Hepatocyte (in vitro differentiated cells): ENCODE measurements around the gene USO1. TPM values are rescaled to one million over a fixed set of nuclear protein-coding genes. Genes with fewer than 3 reads are reported as not detected.

Experiments
- DNase-seq: peaks from one replicate; pipeline ENCODE4 v3.0.0-alpha.2; 2016; ENCODE audit warnings: low spot score
- H2AFZ ChIP-seq: fragments of 200-600 bp; sonication (generic); 2 replicates; pipeline ENCODE4 v1.6.0; 2016; ENCODE audit warnings: antibody characterized with exemption, mild to moderate bottlenecking
- H3K27ac ChIP-seq: fragments of 200-600 bp; sonication (generic); 2 replicates; pipeline ENCODE4 v1.5.1; 2016; ENCODE audit warnings: mild to moderate bottlenecking
- H3K27me3 ChIP-seq: fragments of 200-600 bp; sonication (generic); 2 replicates; pipeline ENCODE4 v1.6.1; 2016
- H3K36me3 ChIP-seq: fragments of 200-600 bp; sonication (generic); replicated peaks from 2 replicates; pipeline ENCODE4 v1.5.1; 2016; ENCODE audit warnings: low read depth; ENCODE audit not compliant: insufficient read depth
- H3K4me1 ChIP-seq: fragments of 200-600 bp; sonication (generic); 2 replicates; pipeline ENCODE4 v1.5.1; 2016; ENCODE audit warnings: mild to moderate bottlenecking, moderate library complexity; ENCODE audit not compliant: insufficient read depth
- H3K4me2 ChIP-seq: fragments of 200-600 bp; sonication (generic); 2 replicates; pipeline ENCODE4 v1.6.0; 2016
- H3K4me3 ChIP-seq: fragments of 200-600 bp; sonication (generic); 2 replicates; pipeline ENCODE4 v1.5.1; 2016; ENCODE audit warnings: mild to moderate bottlenecking
- H3K79me2 ChIP-seq: fragments of 200-600 bp; sonication (generic); 2 replicates; pipeline ENCODE4 v1.6.0; 2017; ENCODE audit warnings: mild to moderate bottlenecking
- H3K9me2 ChIP-seq: fragments of 200-600 bp; sonication (generic); replicated peaks from 2 replicates; pipeline ENCODE4 v1.6.0; 2017; ENCODE audit warnings: mild to moderate bottlenecking; ENCODE audit not compliant: insufficient read depth
- H3K9me3 ChIP-seq: fragments of 200-600 bp; sonication (generic); 2 replicates; pipeline ENCODE4 v1.5.1; 2016; ENCODE audit warnings: low read depth, mild to moderate bottlenecking
- H4K20me1 ChIP-seq: fragments of 200-600 bp; sonication (generic); 2 replicates; pipeline ENCODE4 v1.6.0; 2016; ENCODE audit warnings: mild to moderate bottlenecking; ENCODE audit not compliant: insufficient read depth, poor library complexity, severe bottlenecking
- EZH2 ChIP-seq: fragments of 200-600 bp; sonication (generic); IDR thresholded peaks from 2 replicates; pipeline ENCODE4 v1.6.1; 2016; ENCODE audit warnings: antibody characterized with exemption, mild to moderate bottlenecking, borderline replicate concordance
- EZH2phosphoT487 ChIP-seq: fragments of 200-600 bp; sonication (generic); IDR thresholded peaks from one replicate; pipeline ENCODE4 v1.6.1; 2018; ENCODE audit warnings: antibody characterized with exemption, mild to moderate bottlenecking, low read depth, moderate library complexity; ENCODE audit not compliant: unreplicated experiment, severe bottlenecking
- WGBS: methylation state at CpG from one replicate; pipeline ENCODE4 v1.1.6; 2016; ENCODE audit warnings: low lambda C conversion rate; ENCODE audit errors: missing lambda C conversion rate; 5-methylcytosine and 5-hydroxymethylcytosine counted together
- polyA plus RNA-seq: library from polyadenylated mRNA; unstranded; fragments of >200 nt; fragmentation: Nextera tagmentation; extraction: Ambion mirVana; gene quantifications from 2 replicates; pipeline ENCODE4 v1.2.1, GENCODE V29; 2016
- total RNA-seq: library from RNA; depleted of rRNA; stranded (reverse); fragments of >200 nt; gene quantifications from 2 replicates; pipeline ENCODE4 v1.2.3, GENCODE V29; 2014
- TF ChIP-seq, protein P1 (sequence below): fragments of 200-600 bp; sonication (generic); IDR thresholded peaks from 2 replicates; pipeline ENCODE4 v1.5.1; 2016; ENCODE audit warnings: antibody characterized with exemption, mild to moderate bottlenecking; ENCODE audit not compliant: poor library complexity

The USO1 gene
- total and polyA plus RNA-seq, 2 experiments from 2014 or later: 50.4 to 113 TPM

DNA sequence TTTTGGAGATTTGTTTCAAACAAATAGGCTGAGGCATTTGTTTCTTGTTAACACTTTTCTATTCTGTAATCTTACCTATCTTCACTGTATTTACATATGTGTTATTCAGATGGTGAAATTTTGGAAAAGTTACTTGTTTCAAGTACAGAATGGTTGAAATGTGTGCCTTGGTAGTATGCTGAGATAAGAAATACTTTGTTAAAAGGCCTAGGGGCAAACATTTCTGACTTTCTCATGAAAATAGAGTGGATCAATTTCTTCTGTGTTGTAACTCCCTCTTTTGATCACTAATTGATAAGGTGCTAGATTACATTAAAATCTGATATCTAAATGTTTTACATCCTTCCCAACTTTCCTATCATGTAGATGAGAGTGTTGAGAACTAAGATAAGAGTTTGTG, 18.1 kb downstream of the USO1 start:
- H2AFZ ChIP-seq: no peak overlapping the region
- no peak overlapping the region for H3K4me3 ChIP-seq
- no peaks in the 10 kb centered on the region for H3K9me3 ChIP-seq
- H3K4me2 ChIP-seq: no peak overlapping the region
- no peaks in the 10 kb centered on the region for H3K9me2 ChIP-seq
- peaks cover 6% of the 10 kb centered on the region for H3K4me1 ChIP-seq
- TF ChIP-seq, protein P1, sequence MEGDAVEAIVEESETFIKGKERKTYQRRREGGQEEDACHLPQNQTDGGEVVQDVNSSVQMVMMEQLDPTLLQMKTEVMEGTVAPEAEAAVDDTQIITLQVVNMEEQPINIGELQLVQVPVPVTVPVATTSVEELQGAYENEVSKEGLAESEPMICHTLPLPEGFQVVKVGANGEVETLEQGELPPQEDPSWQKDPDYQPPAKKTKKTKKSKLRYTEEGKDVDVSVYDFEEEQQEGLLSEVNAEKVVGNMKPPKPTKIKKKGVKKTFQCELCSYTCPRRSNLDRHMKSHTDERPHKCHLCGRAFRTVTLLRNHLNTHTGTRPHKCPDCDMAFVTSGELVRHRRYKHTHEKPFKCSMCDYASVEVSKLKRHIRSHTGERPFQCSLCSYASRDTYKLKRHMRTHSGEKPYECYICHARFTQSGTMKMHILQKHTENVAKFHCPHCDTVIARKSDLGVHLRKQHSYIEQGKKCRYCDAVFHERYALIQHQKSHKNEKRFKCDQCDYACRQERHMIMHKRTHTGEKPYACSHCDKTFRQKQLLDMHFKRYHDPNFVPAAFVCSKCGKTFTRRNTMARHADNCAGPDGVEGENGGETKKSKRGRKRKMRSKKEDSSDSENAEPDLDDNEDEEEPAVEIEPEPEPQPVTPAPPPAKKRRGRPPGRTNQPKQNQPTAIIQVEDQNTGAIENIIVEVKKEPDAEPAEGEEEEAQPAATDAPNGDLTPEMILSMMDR: no peak
- TF ChIP-seq EZH2 (no peak), EZH2phosphoT487 (no peak)
- no peaks in the 10 kb centered on the region for H3K27me3 ChIP-seq
- H4K20me1 ChIP-seq: peaks cover 19% of the 10 kb centered on the region
- H3K79me2 ChIP-seq: peaks cover 84% of the 10 kb centered on the region
- H3K27ac ChIP-seq: no peak overlapping the region
- no peaks in the 10 kb centered on the region for H3K36me3 ChIP-seq
- no peak for DNase-seq

- Histone ChIP-seq H3K4me3 (no peak overlapping the region), H3K36me3 (no peaks in the 10 kb centered on the region), H3K79me2 (peaks cover 77% of the 10 kb centered on the region), H3K4me1 (peaks cover 6% of the 10 kb centered on the region), H4K20me1 (peaks cover 28% of the 10 kb centered on the region), H3K27me3 (no peaks in the 10 kb centered on the region), H3K9me2 (no peaks in the 10 kb centered on the region), H3K4me2 (no peak overlapping the region), H2AFZ (no peak overlapping the region), H3K9me3 (no peaks in the 10 kb centered on the region), H3K27ac (peak overlapping the region; percentile 44)
- TF ChIP-seq EZH2phosphoT487 (no peak), EZH2 (no peak)
- TF ChIP-seq, protein P1: no peak
- WGBS: 59% methylated on average over 2 of the region's 2 CpGs
- DNase-seq: peak; percentile 40
Observed at GRCh38 chr4:75745161-75745560, 20.8 kb downstream of the USO1 start.

GRCh38 chr4:75745721-75746199, 21.4 kb downstream of the USO1 start:
- Histone ChIP-seq H3K36me3 (no peaks in the 10 kb centered on the region), H3K4me3 (no peak overlapping the region), H3K4me2 (no peak overlapping the region), H3K9me3 (no peaks in the 10 kb centered on the region), H3K79me2 (peaks cover 77% of the 10 kb centered on the region), H3K27ac (peak overlapping the region; percentile 44), H2AFZ (no peak overlapping the region), H3K27me3 (no peaks in the 10 kb centered on the region), H4K20me1 (peaks cover 28% of the 10 kb centered on the region), H3K9me2 (no peaks in the 10 kb centered on the region), H3K4me1 (peaks cover 6% of the 10 kb centered on the region)
- TF ChIP-seq, protein P1: no peak
- TF ChIP-seq EZH2phosphoT487 (no peak), EZH2 (no peak)
- WGBS: 70% methylated on average over 9 of the region's 9 CpGs
- no peak for DNase-seq

- Histone ChIP-seq H3K27ac (no peak overlapping the region), H3K36me3 (no peaks in the 10 kb centered on the region), H3K4me2 (no peak overlapping the region), H3K4me1 (no peaks in the 10 kb centered on the region), H3K9me2 (no peaks in the 10 kb centered on the region), H4K20me1 (peaks cover 9% of the 10 kb centered on the region), H3K27me3 (no peaks in the 10 kb centered on the region), H3K79me2 (peaks cover 30% of the 10 kb centered on the region), H3K4me3 (no peak overlapping the region), H2AFZ (no peak overlapping the region), H3K9me3 (no peaks in the 10 kb centered on the region)
- no peak for DNase-seq
- 98% methylated on average over 7 of the region's 7 CpGs for WGBS
- TF ChIP-seq EZH2phosphoT487: no peak
- no peak for TF ChIP-seq EZH2
- TF ChIP-seq, protein P1: no peak
Observed at GRCh38 chr4:75752637-75753036, 28.3 kb downstream of the USO1 start.
